ENCODE results near the gene RAB11FIP5. TPM values are rescaled to one million over a fixed set of nuclear protein-coding genes. Genes with fewer than 3 reads are reported as not detected.

The RAB11FIP5 gene
- total and polyA plus RNA-seq, 10 of the 15 experiments (the other 5 are each of a cell fraction or from before 2014, with no cell fraction given), result 0.03 to 0.20 (median 0.06) TPM; not detected in 6

DNA sequence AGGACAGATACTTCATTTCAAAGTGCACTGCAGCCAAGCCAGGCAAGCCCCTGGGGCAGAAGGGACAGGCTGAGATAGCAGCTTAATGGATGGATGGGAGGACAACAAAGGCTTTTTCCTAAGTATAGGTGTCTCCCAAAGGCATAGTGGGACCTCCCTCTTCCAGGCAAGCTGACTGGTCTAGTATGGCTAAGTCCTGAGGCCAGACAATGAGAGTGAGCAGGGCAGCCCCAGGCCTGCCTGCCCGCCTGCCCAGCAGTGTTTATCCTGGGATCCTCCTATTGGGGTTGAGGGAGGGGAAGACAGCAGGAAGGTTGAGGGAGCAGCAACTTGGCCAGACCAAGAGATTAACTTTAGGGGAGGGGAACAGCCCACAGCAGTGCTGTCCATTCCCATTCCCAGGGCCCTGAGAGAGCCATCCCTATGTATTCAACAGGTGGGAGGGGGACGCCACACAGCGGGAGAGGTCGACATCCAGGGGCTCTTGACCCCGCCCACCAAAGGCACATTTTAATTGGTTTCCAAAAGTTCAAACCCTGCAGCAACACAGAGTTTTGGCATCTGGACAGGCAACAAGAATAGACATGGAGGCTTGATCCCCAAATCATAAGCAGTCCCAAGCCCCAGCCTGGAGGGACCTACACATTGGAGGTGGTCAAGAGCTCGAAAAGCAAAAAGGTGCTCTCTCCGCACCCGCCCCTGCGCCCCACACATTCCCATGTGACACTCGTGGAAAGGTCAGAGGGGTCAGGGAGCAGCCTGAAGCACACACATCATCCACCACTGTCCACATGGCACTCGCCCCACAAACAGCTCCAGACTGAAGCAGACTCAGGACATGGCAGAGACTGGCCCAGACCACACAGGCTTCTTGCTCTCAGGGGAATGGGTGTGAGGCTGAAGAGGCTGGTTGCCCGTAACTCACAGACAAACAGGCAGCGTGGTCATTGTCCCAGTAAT, 38.4 kb downstream of the RAB11FIP5 start (continued):
- TF ChIP-seq, protein P1, sequence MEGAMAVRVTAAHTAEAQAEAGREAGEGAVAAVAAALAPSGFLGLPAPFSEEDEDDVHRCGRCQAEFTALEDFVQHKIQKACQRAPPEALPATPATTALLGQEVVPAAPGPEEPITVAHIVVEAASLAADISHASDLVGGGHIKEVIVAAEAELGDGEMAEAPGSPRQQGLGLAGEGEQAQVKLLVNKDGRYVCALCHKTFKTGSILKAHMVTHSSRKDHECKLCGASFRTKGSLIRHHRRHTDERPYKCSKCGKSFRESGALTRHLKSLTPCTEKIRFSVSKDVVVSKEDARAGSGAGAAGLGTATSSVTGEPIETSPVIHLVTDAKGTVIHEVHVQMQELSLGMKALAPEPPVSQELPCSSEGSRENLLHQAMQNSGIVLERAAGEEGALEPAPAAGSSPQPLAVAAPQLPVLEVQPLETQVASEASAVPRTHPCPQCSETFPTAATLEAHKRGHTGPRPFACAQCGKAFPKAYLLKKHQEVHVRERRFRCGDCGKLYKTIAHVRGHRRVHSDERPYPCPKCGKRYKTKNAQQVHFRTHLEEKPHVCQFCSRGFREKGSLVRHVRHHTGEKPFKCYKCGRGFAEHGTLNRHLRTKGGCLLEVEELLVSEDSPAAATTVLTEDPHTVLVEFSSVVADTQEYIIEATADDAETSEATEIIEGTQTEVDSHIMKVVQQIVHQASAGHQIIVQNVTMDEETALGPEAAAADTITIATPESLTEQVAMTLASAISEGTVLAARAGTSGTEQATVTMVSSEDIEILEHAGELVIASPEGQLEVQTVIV (IDR thresholded peaks at IDR 0.05; ENCODE audit: borderline replicate concordance, partially characterized antibody), result no peak
- no peak for TF ChIP-seq STAT3 (IDR thresholded peaks at IDR 0.05; ENCODE audit: low read depth, low read length)
- no peak for TF ChIP-seq CEBPB (IDR thresholded peaks at IDR 0.05; ENCODE audit: borderline replicate concordance in 1 of 2, low read depth in 2 of 2, low read length in 2 of 2)
- TF ChIP-seq NBN (IDR thresholded peaks at IDR 0.05), result no peak
- TF ChIP-seq ZNF622 (IDR thresholded peaks at IDR 0.05), result no peak
- TF ChIP-seq NFXL1 (IDR thresholded peaks at IDR 0.05; ENCODE audit: borderline replicate concordance), result no peak
- no peak for TF ChIP-seq STAT1 (conservative IDR thresholded peaks at IDR 0.05)
- no peak for TF ChIP-seq SP1 (IDR thresholded peaks at IDR 0.05; ENCODE audit: low read depth, low read length)

DNA sequence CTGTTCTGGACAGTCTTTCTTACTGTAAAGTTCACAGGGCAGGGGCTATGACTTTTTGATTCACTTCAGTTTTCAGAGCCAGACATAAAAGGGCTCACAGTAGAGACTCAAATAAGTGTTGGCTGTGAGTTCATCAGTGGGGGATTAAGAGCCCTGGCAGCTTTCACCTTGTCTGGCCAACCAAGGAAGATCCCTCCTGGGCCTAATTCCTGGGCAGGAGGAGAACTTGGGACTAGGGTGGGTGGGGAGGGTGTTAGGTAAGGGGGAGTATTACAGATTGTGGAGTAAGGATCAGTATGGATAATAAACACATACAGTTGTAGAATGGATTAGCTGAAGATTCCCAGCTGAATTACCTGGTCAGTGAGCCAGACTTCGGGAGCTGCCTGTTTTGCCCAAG, 40.3 kb downstream of the RAB11FIP5 start:
- no TSS peak for BruUV-seq (replicated peaks)
- no peak for FAIRE-seq
- ChIA-PET POLR2A (no interaction called here), SMC1A (ENCODE audit: uncharacterized antibody, unreplicated experiment) (interaction anchor here (0.8 kb wide), 3 partner anchors 104 to 179 kb away, joined by 3 to 4 read pairs (median 3); no protein-coding TSS in a partner anchor), CTCF (interaction anchor here (1.0 to 2.4 kb wide), 5 partner anchors 34 to 180 kb away, joined by 3 to 10 read pairs (median 3); no protein-coding TSS in a partner anchor), RAD21 (ENCODE audit: unreplicated experiment) (interaction anchor here (1.3 kb wide), 1 partner anchor 140 kb away, joined by 3 read pairs; no protein-coding TSS in a partner anchor)
- Histone ChIP-seq H3K27me3 (replicated peaks in 1 of 2; ENCODE audit: control insufficient read depth in 2 of 2, insufficient read depth in 2 of 2, low read length in 1 of 2) (peaks cover 2 to 5% of the 10 kb centered on the region in 2 experiments; a peak in 3 of 4 replicates), H4K20me1 (ENCODE audit: control insufficient read depth, insufficient read depth) (no peaks in the 10 kb centered on the region), H3K36me3 (ENCODE audit: control insufficient read depth in 2 of 2, insufficient read depth in 2 of 2, low read length in 1 of 2) (no peaks in the 10 kb centered on the region), H3K79me2 (ENCODE audit: control insufficient read depth, insufficient read depth, low read length) (peaks cover 2% of the 10 kb centered on the region; the same call in 1 of the 2 replicates), H2AFZ (ENCODE audit: control insufficient read depth, low read depth, low read length) (peak overlapping the region; percentile 98), H3K4me2 (ENCODE audit: control insufficient read depth, insufficient read depth) (peak overlapping the region; percentile 94), H3K4me3 (peak overlapping the region; percentile 77), H3K4me1 (ENCODE audit: control insufficient read depth, insufficient read depth, low read length) (no peaks in the 10 kb centered on the region), H3K27ac (ENCODE audit: control insufficient read depth, insufficient read depth) (peak overlapping the region; percentile 86), H3K9ac (ENCODE audit: control insufficient read depth, insufficient read depth, low read length) (peak overlapping the region; percentile 85), H3K9me3 (replicated peaks; ENCODE audit: control insufficient read depth, insufficient read depth, low read length) (no peaks in the 10 kb centered on the region)
- in situ Hi-C loops (cut with MboI) (no loop called here), intact Hi-C loops (cut with micrococcal nuclease; ENCODE audit: unreplicated experiment) (loop anchor here (5.0 kb wide), 2 partner anchors 155 to 180 kb away; partner anchors contain the start of gene EMX1)
- ATAC-seq, result no peak
- TF ChIP-seq TAF1 (IDR thresholded peaks at IDR 0.05; ENCODE audit: borderline replicate concordance, low read depth, low read length), result no peak
- TF ChIP-seq ZNF384 (IDR thresholded peaks at IDR 0.05; ENCODE audit: borderline replicate concordance, low read depth, low read length), result no peak
- no peak for TF ChIP-seq RAD51 (IDR thresholded peaks at IDR 0.05)
- 40% methylated on average over 1 of the region's 1 CpG for WGBS (ENCODE audit: insufficient coverage, insufficient replicate concordance, low lambda C conversion rate, missing lambda C conversion rate)
- no peak for DNase-seq (ENCODE audit: low read depth, low spot score)
